Pulmonary artery endothelial cell (primary cell): ENCODE results near the gene M1AP. TPM values are rescaled to one million over a fixed set of nuclear protein-coding genes. Genes with fewer than 3 reads are reported as not detected.
"Not testable (repeated sequence)": the region's sequence is repeated elsewhere in the genome, so short reads cannot be mapped to it uniquely, and the experiment has no call there.

Source experiments
- DNase-seq: peaks from one replicate; pipeline ENCODE4 v3.0.0-alpha.2; 2011; ENCODE audit warnings: low read depth, low spot score
- total RNA-seq: library from RNA; depleted of rRNA; stranded (reverse); fragments of >200 nt; gene quantifications from 2 replicates; pipeline ENCODE4 v1.2.3, GENCODE V29; 2014

M1AP gene
- total RNA-seq, 1 donor from 2014 or later: not detected

DNA sequence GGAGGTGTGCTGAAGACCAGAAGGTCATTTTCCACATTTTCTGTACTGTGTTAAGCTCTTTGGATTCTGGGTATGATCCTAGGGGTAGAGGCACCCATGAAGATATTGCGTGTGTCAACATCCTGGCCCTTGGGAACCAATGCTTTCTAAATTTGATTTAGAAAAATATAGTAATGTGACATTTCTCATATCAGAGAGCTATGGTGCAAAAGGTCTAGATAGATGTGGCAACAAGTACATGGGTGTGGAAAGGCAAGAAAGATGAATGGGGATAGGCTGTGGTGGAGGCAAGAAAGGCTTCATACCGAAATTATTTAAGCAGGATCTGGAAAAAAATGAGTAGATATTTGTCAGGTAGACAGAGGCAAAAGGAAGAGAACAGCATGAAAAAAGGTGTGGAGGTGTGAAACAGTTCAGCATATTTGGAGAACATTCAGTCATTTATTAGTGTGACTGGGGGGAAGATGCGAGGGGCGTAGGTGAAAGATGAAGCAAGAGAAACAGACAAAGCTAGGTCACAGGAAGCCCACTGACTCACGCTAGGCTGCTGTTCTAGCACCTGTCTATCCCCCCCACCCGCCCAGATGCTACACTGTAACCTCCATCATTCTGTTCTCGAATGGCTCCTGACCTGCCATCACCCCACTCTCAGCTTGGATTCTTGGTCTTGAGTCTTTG, 81.9 kb downstream of the M1AP start:
- no peak for DNase-seq

DNA sequence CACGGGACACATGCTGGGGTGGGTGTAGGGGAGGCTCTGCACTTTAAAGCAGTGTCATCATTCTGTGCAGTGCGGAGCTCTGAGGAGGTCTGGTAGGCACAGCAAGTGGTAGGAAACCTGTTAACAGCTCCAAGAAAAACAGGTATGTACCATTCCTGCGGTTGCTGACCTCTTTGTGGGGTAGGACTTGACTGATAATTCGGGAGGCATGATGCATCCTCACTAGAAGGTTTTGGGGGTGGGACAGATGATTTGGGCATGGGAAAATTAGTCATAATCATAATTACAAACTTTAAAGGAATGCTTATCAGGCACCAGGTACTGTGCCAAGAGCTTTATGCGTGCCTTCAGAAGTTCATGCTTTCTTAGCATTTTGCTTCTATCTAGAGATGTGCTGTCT, 83.9 kb downstream of the M1AP start:
- DNase-seq: no peak

- no peak for DNase-seq
Observed at GRCh38 chr2:74562126-74562775, 85.9 kb downstream of the M1AP start.

GRCh38 chr2:74561022-74561421, 87.1 kb downstream of the M1AP start:
- not testable (repeated sequence) for DNase-seq

DNA sequence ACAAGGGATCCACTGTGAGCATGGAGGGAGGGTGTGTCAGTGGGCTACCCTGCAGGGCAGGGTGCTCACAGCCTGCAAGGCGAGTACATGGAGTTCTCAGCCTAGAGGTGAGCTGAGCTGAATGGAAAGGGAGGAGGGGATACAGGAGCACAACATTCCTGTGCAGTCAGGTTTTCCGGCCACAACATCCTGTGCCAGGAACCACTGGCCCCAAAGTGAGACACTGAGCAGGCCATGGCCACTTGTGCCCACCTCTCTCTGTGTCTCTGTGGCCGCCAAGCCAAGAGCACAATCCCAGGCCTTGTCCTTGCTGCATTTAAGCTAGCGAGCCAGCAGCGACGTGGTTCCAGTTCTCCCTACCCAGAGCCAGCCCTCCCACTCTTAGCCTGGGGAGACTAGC, 87.5 kb downstream of the M1AP start:
- no peak for DNase-seq

DNA sequence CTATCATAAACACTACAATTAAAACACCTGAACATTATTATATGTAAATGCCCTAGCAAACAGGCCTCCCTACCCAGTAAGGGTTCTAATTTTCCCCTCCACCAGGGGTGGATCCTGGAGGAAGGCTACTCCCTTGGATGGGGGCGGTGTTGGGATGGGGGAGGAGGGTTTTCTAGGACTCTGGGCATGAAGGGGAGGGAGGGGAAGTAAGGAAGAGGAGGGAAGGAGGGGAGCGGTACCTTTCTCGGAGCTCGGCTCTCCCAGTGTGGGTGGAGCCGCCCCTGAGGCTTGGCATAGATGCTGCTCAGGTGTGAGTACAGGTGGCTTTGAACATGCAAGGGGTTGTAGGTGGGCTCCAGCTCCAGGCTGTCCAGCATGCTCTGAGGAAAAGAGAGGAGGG, 88.2 kb downstream of the M1AP start:
- no peak for DNase-seq

- DNase-seq: no peak
Observed at GRCh38 chr2:74558284-74559230, 89.6 kb downstream of the M1AP start.

GRCh38 chr2:74556831-74557370, 91.2 kb downstream of the M1AP start:
- DNase-seq: no peak

DNA sequence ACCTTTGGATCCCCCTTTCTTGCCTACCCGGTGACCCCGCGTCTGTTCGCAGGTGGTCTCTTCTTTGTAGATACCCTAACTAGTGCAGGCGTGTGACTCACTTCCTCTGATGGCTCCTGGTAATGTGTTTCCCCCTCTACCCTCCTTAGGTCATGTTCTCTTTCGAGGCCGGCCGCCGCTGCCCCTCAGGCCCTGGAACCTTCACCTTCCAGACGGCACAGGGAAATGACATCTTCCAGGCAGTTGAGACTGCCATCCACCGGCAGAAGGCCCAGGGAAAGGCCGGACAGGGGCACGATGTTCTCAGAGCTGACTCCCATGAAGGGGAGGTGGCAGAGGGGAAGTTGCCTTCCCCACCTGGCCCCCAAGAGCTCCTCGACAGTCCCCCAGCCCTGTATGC, 92.0 kb downstream of the M1AP start:
- no peak for DNase-seq

DNA sequence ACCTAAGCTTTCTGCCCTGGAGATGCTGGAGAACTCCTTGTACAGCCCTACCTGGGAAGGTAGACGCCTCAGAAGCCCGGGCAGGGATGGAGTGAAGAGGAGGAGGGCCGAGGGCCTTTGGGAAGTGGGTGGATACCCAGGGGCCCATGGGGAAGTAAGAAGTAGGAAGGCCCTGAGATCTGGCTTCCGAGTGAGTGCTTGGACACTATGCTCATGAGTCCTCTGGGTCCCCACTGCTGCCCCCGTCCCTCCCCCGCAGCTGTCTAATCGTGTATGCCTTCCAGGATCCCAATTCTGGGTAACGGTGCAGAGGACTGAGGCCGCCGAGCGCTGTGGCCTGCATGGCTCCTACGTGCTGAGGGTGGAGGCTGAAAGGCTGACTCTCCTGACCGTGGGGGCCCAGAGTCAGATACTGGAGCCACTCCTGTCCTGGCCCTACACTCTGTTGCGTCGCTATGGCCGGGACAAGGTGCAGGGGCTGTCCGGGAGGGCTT, 92.5 kb downstream of the M1AP start:
- no peak for DNase-seq

- DNase-seq: no peak
Observed at GRCh38 chr2:74554820-74555531, 93.2 kb downstream of the M1AP start.

DNA sequence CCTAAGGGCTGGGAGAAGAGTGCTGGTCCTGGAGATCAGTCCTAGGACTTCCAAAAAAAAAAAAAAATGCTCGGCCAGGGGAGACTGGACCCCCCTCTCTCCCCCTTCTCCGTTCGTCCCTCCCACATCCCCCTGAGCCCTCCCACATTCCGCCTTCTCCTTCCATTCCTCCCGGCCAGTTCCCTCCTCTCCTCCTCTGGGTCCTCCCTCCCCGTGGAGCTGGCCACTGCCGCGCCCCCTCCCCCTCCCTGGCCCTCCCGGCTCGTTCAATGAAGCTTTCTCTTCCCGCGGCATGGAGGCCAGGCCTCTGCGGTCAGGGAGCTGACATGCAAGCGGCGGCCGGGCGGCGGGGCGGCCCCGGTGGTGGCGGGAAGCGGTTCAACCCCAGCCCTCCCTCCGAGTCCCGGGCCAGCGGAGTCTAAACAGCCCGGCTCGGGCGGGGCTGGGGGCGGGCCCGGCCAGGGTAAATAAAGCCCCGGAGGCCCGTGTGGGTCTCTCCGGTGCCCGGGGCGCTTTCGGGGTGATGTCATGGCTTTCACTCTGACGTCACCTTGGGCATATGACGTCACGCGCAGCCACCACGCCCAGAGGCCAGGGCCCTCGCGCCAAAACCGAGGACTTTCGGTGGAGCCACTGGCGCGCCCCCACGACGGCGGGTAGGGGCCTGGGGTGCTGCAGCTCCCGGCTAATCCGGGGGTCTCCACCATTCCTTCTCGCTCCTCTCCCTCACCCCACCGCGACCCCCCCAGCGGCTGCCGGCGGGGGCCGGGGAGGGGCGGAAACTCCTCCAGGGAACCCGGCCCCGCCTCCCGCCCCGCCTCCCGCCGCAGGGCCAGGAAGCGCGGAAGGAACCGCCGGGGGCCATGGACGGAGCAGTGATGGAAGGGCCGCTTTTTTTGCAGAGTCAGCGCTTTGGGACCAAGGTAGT, 94.0 kb downstream of the M1AP start, which contains the start of the genes DOK1 and LOXL3:
DOK1 (plus strand) TSS at position 829 of the 928 bp plus-strand sequence; CDS start at position 864, 35 bp downstream.
LOXL3 (minus strand) TSS at position 51 of the 928 bp plus-strand sequence. CDS start 1,308 bp downstream, outside the sequence.
- DNase-seq: no peak

- DNase-seq: no peak
Observed at GRCh38 chr2:74552914-74553811, 95.0 kb downstream of the M1AP start.

- no peak for DNase-seq
Observed at GRCh38 chr2:74551942-74552913, 95.9 kb downstream of the M1AP start.

DNA sequence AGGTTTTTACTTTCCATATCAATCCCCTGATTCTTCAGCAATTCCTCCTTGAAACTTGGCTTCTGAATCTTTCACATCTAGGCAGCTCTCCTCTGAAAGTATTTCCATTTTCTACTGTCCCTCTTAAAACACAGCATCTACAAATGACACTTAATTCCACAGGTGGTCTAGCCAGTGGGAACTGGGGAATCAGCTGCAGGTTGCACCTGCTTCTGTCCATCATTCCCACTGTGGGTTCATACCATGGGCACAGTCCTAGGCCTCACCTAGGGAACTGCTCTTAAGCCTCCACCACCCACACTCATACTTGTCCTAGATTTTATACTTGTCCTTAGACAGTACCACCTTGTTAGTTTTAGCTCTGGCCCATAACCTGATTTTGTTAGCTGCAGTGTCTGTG, 96.6 kb downstream of the M1AP start:
- no peak for DNase-seq

DNA sequence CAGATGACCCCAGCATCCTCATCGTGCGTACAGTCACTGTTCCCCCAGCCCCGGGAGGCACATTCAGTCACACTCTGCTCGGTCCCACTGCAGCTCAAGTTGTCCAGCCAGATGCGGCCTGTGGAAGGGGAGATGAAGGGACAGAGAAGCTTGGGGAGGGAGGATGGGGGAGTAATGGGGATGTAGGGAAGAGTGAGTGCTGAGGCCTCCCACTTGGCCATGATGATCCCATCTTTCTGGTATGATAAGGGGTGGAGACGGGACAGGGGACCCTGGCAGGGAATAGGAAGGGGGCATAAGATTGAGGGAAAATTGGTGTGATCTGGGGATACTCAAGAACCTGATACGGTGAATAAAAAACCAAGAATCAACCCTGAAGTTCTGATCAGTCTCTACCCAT, 97.9 kb downstream of the M1AP start:
- DNase-seq: no peak
